Suprapubic skin (tissue), 4 donors: Measurements from ENCODE around the gene ELAVL1.

Experiments
- EP300 ChIP-seq: sonication (generic); formaldehyde crosslinking; IDR thresholded peaks from one replicate; pipeline ENCODE4 v1.6.1; 2017; ENCODE audit warnings: antibody characterized with exemption
- POLR2A ChIP-seq, 2 donors: fragments of 450-650 bp; IDR thresholded peaks; one replicate each; pipeline ENCODE4 v1.6.1; 2017; ENCODE audit warnings: antibody characterized with exemption in 2 of 2, mild to moderate bottlenecking in 2 of 2, moderate library complexity in 2 of 2
- POLR2AphosphoS5 ChIP-seq, 3 donors: sonication (generic); formaldehyde crosslinking; IDR thresholded peaks; one replicate each; pipeline ENCODE4 v1.6.1; 2017; ENCODE audit warnings: antibody characterized with exemption in 3 of 3
- TF ChIP-seq, protein P1 (sequence below), 2 donors: fragments of 200-600 bp in 1 of 2; fragments of 450-650 bp in 1 of 2; sonication (generic) in 1 of 2; IDR thresholded peaks; one replicate each; pipeline ENCODE4 v1.5.1; 2016 to 2019; ENCODE audit warnings: antibody characterized with exemption in 2 of 2, mild to moderate bottlenecking in 1 of 2, moderate library complexity in 1 of 2

- TF ChIP-seq, protein P1, sequence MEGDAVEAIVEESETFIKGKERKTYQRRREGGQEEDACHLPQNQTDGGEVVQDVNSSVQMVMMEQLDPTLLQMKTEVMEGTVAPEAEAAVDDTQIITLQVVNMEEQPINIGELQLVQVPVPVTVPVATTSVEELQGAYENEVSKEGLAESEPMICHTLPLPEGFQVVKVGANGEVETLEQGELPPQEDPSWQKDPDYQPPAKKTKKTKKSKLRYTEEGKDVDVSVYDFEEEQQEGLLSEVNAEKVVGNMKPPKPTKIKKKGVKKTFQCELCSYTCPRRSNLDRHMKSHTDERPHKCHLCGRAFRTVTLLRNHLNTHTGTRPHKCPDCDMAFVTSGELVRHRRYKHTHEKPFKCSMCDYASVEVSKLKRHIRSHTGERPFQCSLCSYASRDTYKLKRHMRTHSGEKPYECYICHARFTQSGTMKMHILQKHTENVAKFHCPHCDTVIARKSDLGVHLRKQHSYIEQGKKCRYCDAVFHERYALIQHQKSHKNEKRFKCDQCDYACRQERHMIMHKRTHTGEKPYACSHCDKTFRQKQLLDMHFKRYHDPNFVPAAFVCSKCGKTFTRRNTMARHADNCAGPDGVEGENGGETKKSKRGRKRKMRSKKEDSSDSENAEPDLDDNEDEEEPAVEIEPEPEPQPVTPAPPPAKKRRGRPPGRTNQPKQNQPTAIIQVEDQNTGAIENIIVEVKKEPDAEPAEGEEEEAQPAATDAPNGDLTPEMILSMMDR (IDR thresholded peaks at IDR 0.05): no peak
- TF ChIP-seq POLR2AphosphoS5 (IDR thresholded peaks at IDR 0.05) (no peak), POLR2A (IDR thresholded peaks at IDR 0.05) (no peak), EP300 (no peak)
Measured at GRCh38 chr19:8022275-8022674, 16.8 kb upstream of the ELAVL1 start.
